ENCODE measurements around the gene FAM117B.

GRCh38 chr2:202627042-202627441, 7.7 kb upstream of the FAM117B start:
- TF ChIP-seq CTCF (IDR thresholded peaks at IDR 0.05; ENCODE audit: low read depth, low read length) (no peak), POLR2A (IDR thresholded peaks at IDR 0.05; ENCODE audit: extremely low read depth, insufficient read length) (no peak), MAX (IDR thresholded peaks at IDR 0.05; ENCODE audit: low read depth, low read length) (no peak), MYC (IDR thresholded peaks at IDR 0.05; ENCODE audit: low read depth, low read length) (no peak)
